Calu3 (cell line): Measurements from ENCODE around the gene RAI14. TPM values are rescaled to one million over a fixed set of nuclear protein-coding genes. Genes with fewer than 3 reads are reported as not detected.
"Not testable (repeated sequence)": the region's sequence is repeated elsewhere in the genome, so short reads cannot be mapped to it uniquely, and the experiment has no call there.

Experiments used
- BruUV-seq: library from RNA; stranded (reverse); fragments of 400-500 nt; replicated peaks from 2 replicates; lab custom pipeline; 2021; lab: Mats Ljungman, UMichigan
- CTCF ChIA-PET: fragments of 300-600 bp; sonication (Branson Sonifier 250); formaldehyde crosslinking; loops from one replicate; lab custom pipeline; 2022; ENCODE audit warnings: antibody characterized with exemption; lab: Charles Lee
- DNase-seq: peaks from one replicate; pipeline ENCODE4 v3.0.0; 2022
- H3K27ac Mint-ChIP-seq: one replicate; pipeline ENCODE4 v1.8.0; 2022; ENCODE audit warnings: mixed read lengths; ENCODE audit not compliant: unreplicated experiment
- H3K27me3 Mint-ChIP-seq: one replicate; pipeline ENCODE4 v1.8.0; 2022; ENCODE audit warnings: mixed read lengths; ENCODE audit not compliant: unreplicated experiment
- H3K36me3 Mint-ChIP-seq: one replicate; pipeline ENCODE4 v1.8.0; 2022; ENCODE audit warnings: mild to moderate bottlenecking, moderate library complexity, mixed read lengths; ENCODE audit not compliant: insufficient read depth, unreplicated experiment
- H3K4me1 Mint-ChIP-seq: one replicate; pipeline ENCODE4 v1.8.0; 2022; ENCODE audit warnings: mild to moderate bottlenecking, low read depth, mixed read lengths; ENCODE audit not compliant: unreplicated experiment
- H3K4me3 Mint-ChIP-seq: one replicate; pipeline ENCODE4 v1.8.0; 2022; ENCODE audit warnings: mild to moderate bottlenecking, low read depth, moderate library complexity, mixed read lengths; ENCODE audit not compliant: unreplicated experiment
- H3K9me3 Mint-ChIP-seq: one replicate; pipeline ENCODE4 v1.8.0; 2022; ENCODE audit warnings: low read depth, mixed read lengths; ENCODE audit not compliant: unreplicated experiment
- CTCF ChIP-seq: fragments of 200-600 bp; IDR thresholded peaks from one replicate; pipeline ENCODE4 v1.8.0; 2022; ENCODE audit warnings: antibody characterized with exemption; ENCODE audit not compliant: unreplicated experiment
- intact Hi-C: fragments of 100-400 bp; cut with micrococcal nuclease; formaldehyde crosslinking; loops from one replicate; pipeline ENCODE4 v1.10.0; 2022; ENCODE audit not compliant: unreplicated experiment
- total RNA-seq: library from RNA; stranded (reverse); gene quantifications from 2 replicates; pipeline ENCODE4 v1.2.3, GENCODE V29; 2022

Gene RAI14
- total RNA-seq, 1 experiment from 2014 or later: 84.3 TPM

GRCh38 chr5:34719029-34719428 lies 62.9 kb downstream of the RAI14 start:
- TF ChIP-seq CTCF: no peak
- intact Hi-C loops: no loop called here
- Mint-ChIP-seq H3K4me1 (peaks cover 31% of the 10 kb centered on the region), H3K27me3 (no peaks in the 10 kb centered on the region), H3K4me3 (no peak overlapping the region), H3K27ac (no peak overlapping the region), H3K9me3 (no peaks in the 10 kb centered on the region), H3K36me3 (peaks cover 4% of the 10 kb centered on the region)
- no TSS peak for BruUV-seq
- DNase-seq: no peak
- CTCF ChIA-PET: no interaction called here

- no peaks in the 10 kb centered on the region for H3K27me3 Mint-ChIP-seq
- intact Hi-C loops: no loop called here
- TF ChIP-seq CTCF: no peak
- CTCF ChIA-PET: interaction anchor here (0.6 kb wide), 1 partner anchor 27 kb away, joined by 5 read pairs; no protein-coding TSS in a partner anchor
- H3K4me3 Mint-ChIP-seq: no peak overlapping the region
- DNase-seq: no peak
- no peak overlapping the region for H3K27ac Mint-ChIP-seq
- peaks cover 13% of the 10 kb centered on the region for H3K4me1 Mint-ChIP-seq
- H3K9me3 Mint-ChIP-seq: no peaks in the 10 kb centered on the region
- no TSS peak for BruUV-seq
- no peaks in the 10 kb centered on the region for H3K36me3 Mint-ChIP-seq
Observed at GRCh38 chr5:34721327-34721726, 65.2 kb downstream of the RAI14 start.

- intact Hi-C loops: no loop called here
- Mint-ChIP-seq H3K9me3 (peaks cover 5% of the 10 kb centered on the region), H3K4me1 (peaks cover 5% of the 10 kb centered on the region), H3K27ac (no peak overlapping the region), H3K36me3 (no peaks in the 10 kb centered on the region), H3K4me3 (no peak overlapping the region), H3K27me3 (no peaks in the 10 kb centered on the region)
- DNase-seq: no peak
- CTCF ChIA-PET: no interaction called here
- BruUV-seq: no TSS peak
- no peak for TF ChIP-seq CTCF
Observed at GRCh38 chr5:34722183-34722582, 66.1 kb downstream of the RAI14 start.

- no peak for DNase-seq
- Mint-ChIP-seq H3K27ac (no peak overlapping the region), H3K9me3 (peaks cover 5% of the 10 kb centered on the region), H3K4me3 (no peak overlapping the region), H3K4me1 (no peaks in the 10 kb centered on the region), H3K27me3 (no peaks in the 10 kb centered on the region), H3K36me3 (no peaks in the 10 kb centered on the region)
- intact Hi-C loops: no loop called here
- TF ChIP-seq CTCF: no peak
- BruUV-seq: no TSS peak
- CTCF ChIA-PET: interaction anchor here (0.8 to 0.9 kb wide), 2 partner anchors 13 to 38 kb away, joined by 3 to 4 read pairs; no protein-coding TSS in a partner anchor
Observed at GRCh38 chr5:34724741-34725140, 68.6 kb downstream of the RAI14 start.

- BruUV-seq, CTCF ChIA-PET, H3K27ac Mint-ChIP-seq, DNase-seq, intact Hi-C loops, H3K27me3 Mint-ChIP-seq, H3K9me3 Mint-ChIP-seq, H3K36me3 Mint-ChIP-seq, H3K4me1 Mint-ChIP-seq, H3K4me3 Mint-ChIP-seq: not testable (repeated sequence)
Observed at GRCh38 chr5:34727166-34727749, 71.1 kb downstream of the RAI14 start.
